ENCODE results near the gene GPR12.

GRCh38 chr13:26806891-26807290 is 46.3 kb upstream of the GPR12 start:
- TF ChIP-seq GATA2 (IDR thresholded peaks at IDR 0.05; ENCODE audit: low read depth, low read length), result no peak
- TF ChIP-seq GATA3 (IDR thresholded peaks at IDR 0.05; ENCODE audit: low read depth, low read length), result no peak

Data from SH-SY5Y (cell line).